ENCODE measurements around the gene NFIA. TPM values are rescaled to one million over a fixed set of nuclear protein-coding genes. Genes with fewer than 3 reads are reported as not detected.

NFIA gene
- total RNA-seq, 1 experiment from 2014 or later, result 20.9 TPM

- CTCF ChIA-PET, result no interaction called here
- BruUV-seq (replicated peaks), result no TSS peak
These were observed 228.2 kb downstream of the NFIA start for GRCh38 chr1:61310538-61310937.

GRCh38 chr1:61313906-61314422 is 231.6 kb downstream of the NFIA start:
- TF ChIP-seq POLR2AphosphoS5 (IDR thresholded peaks at IDR 0.05; ENCODE audit: low read depth, low read length) (no peak), SIN3A (IDR thresholded peaks at IDR 0.05; ENCODE audit: borderline replicate concordance, insufficient read depth, low read depth, low read length) (no peak), TCF7L2 (IDR thresholded peaks at IDR 0.05; ENCODE audit: low read depth, low read length) (no peak)
- Histone ChIP-seq H3K9me3 (ENCODE audit: control insufficient read depth, insufficient read depth, low read depth, low read length) (no peaks in the 10 kb centered on the region), H3K4me3 (ENCODE audit: low read depth in 2 of 2, low read length in 2 of 2) (no peak overlapping the region), H3K27me3 (ENCODE audit: control insufficient read depth, insufficient read depth, low read length) (no peaks in the 10 kb centered on the region), H3K4me1 (ENCODE audit: control insufficient read depth, insufficient read depth, low read length) (no peaks in the 10 kb centered on the region), H3K36me3 (ENCODE audit: control insufficient read depth, insufficient read depth, low read length) (no peaks in the 10 kb centered on the region), H3K27ac (ENCODE audit: low read length) (no peak overlapping the region)
- CTCF ChIA-PET, result no interaction called here
- POLR2A ChIA-PET, result interaction anchor here (0.6 kb wide), 1 partner anchor 121 kb away, joined by 3 read pairs; no protein-coding TSS in a partner anchor
- ATAC-seq (no peak), DNase-seq (ENCODE audit: low read depth, low spot score) (no peak)
- no TSS peak for BruUV-seq (replicated peaks)
- intact Hi-C loops (cut with micrococcal nuclease; ENCODE audit: unreplicated experiment), result no loop called here
- in situ Hi-C loops (cut with HindIII; ENCODE audit: low pct_unique_long_range_greater_than_20kb, low sequenced_read_pairs), result no loop called here

More at GRCh38 chr1:61310538-61310937, 228.2 kb downstream of the NFIA start:
- no peak overlapping the region for H3K27ac ChIP-seq (ENCODE audit: low read length)
- H3K4me1 ChIP-seq (ENCODE audit: control insufficient read depth, insufficient read depth, low read length), result no peaks in the 10 kb centered on the region
- no peaks in the 10 kb centered on the region for H3K27me3 ChIP-seq (ENCODE audit: control insufficient read depth, insufficient read depth, low read length)
- no peaks in the 10 kb centered on the region for H3K36me3 ChIP-seq (ENCODE audit: control insufficient read depth, insufficient read depth, low read length)
- no peaks in the 10 kb centered on the region for H3K9me3 ChIP-seq (ENCODE audit: control insufficient read depth, insufficient read depth, low read depth, low read length)
- TF ChIP-seq TCF7L2 (IDR thresholded peaks at IDR 0.05; ENCODE audit: low read depth, low read length), result no peak
- no peak for TF ChIP-seq SIN3A (IDR thresholded peaks at IDR 0.05; ENCODE audit: borderline replicate concordance, insufficient read depth, low read depth, low read length)
- TF ChIP-seq REST (IDR thresholded peaks at IDR 0.05; ENCODE audit: insufficient read depth in 1 of 2, low read depth in 2 of 2, low read length in 1 of 2), result no peak
- TF ChIP-seq POLR2AphosphoS5 (IDR thresholded peaks at IDR 0.05; ENCODE audit: low read depth, low read length), result no peak
- TF ChIP-seq CTCF (IDR thresholded peaks at IDR 0.05), result no peak
- no peak for DNase-seq (ENCODE audit: low read depth, low spot score)
- POLR2A ChIA-PET, result no interaction called here
- ATAC-seq, result no peak
- intact Hi-C loops (cut with micrococcal nuclease; ENCODE audit: unreplicated experiment) (no loop called here), in situ Hi-C loops (cut with HindIII; ENCODE audit: low pct_unique_long_range_greater_than_20kb, low sequenced_read_pairs) (no loop called here)
- no peak overlapping the region for H3K4me3 ChIP-seq (ENCODE audit: low read depth in 2 of 2, low read length in 2 of 2)

GRCh38 chr1:61315011-61315410 is 232.7 kb downstream of the NFIA start:
- ATAC-seq (no peak), DNase-seq (ENCODE audit: low read depth, low spot score) (no peak)
- TF ChIP-seq CTCF (IDR thresholded peaks at IDR 0.05), result no peak
- no peak for TF ChIP-seq TCF7L2 (IDR thresholded peaks at IDR 0.05; ENCODE audit: low read depth, low read length)
- no peak for TF ChIP-seq SIN3A (IDR thresholded peaks at IDR 0.05; ENCODE audit: borderline replicate concordance, insufficient read depth, low read depth, low read length)
- TF ChIP-seq REST (IDR thresholded peaks at IDR 0.05; ENCODE audit: insufficient read depth in 1 of 2, low read depth in 2 of 2, low read length in 1 of 2), result no peak
- no peak for TF ChIP-seq POLR2AphosphoS5 (IDR thresholded peaks at IDR 0.05; ENCODE audit: low read depth, low read length)
- no peaks in the 10 kb centered on the region for H3K27me3 ChIP-seq (ENCODE audit: control insufficient read depth, insufficient read depth, low read length)
- POLR2A ChIA-PET, result no interaction called here
- in situ Hi-C loops (cut with HindIII; ENCODE audit: low pct_unique_long_range_greater_than_20kb, low sequenced_read_pairs) (no loop called here), intact Hi-C loops (cut with micrococcal nuclease; ENCODE audit: unreplicated experiment) (no loop called here)
- H3K4me1 ChIP-seq (ENCODE audit: control insufficient read depth, insufficient read depth, low read length), result no peaks in the 10 kb centered on the region
- H3K4me3 ChIP-seq (ENCODE audit: low read depth in 2 of 2, low read length in 2 of 2), result no peak overlapping the region
- no TSS peak for BruUV-seq (replicated peaks)
- H3K36me3 ChIP-seq (ENCODE audit: control insufficient read depth, insufficient read depth, low read length), result no peaks in the 10 kb centered on the region
- CTCF ChIA-PET, result interaction anchor here (0.5 to 0.7 kb wide), 2 partner anchors 18 to 173 kb away, joined by 3 to 4 read pairs; no protein-coding TSS in a partner anchor
- no peak overlapping the region for H3K27ac ChIP-seq (ENCODE audit: low read length)
- no peaks in the 10 kb centered on the region for H3K9me3 ChIP-seq (ENCODE audit: control insufficient read depth, insufficient read depth, low read depth, low read length)

Measured in Panc1 (cell line).